Dedifferentiated amniotic fluid mesenchymal stem cell (primary cell): ENCODE data around the gene KLK2.
"Not testable (repeated sequence)": the region's sequence is repeated elsewhere in the genome, so short reads cannot be mapped to it uniquely, and the experiment has no call there.

Source experiments
- DNase-seq: peaks from one replicate; pipeline ENCODE4 v3.0.0-alpha.2; 2016; ENCODE audit errors: extremely low spot score

KLK2 gene

GRCh38 chr19:50894478-50895356 is 21.5 kb downstream of the KLK2 start:
- DNase-seq = no peak

- DNase-seq = not testable (repeated sequence)
Measured at GRCh38 chr19:50896089-50896590, 22.9 kb downstream of the KLK2 start.

GRCh38 chr19:50896591-50897190 is 23.5 kb downstream of the KLK2 start:
- DNase-seq = no peak

GRCh38 chr19:50897191-50897607 is 24.0 kb downstream of the KLK2 start:
- no peak for DNase-seq

GRCh38 chr19:50897612-50898011 is 24.4 kb downstream of the KLK2 start:
- DNase-seq = no peak

GRCh38 chr19:50898018-50898417 is 24.8 kb downstream of the KLK2 start:
- DNase-seq = no peak

- no peak for DNase-seq
Measured at GRCh38 chr19:50899569-50899968, 26.3 kb downstream of the KLK2 start.

GRCh38 chr19:50902640-50903039 is 29.4 kb downstream of the KLK2 start:
- no peak for DNase-seq

- no peak for DNase-seq
Measured at GRCh38 chr19:50906217-50906616, 33.0 kb downstream of the KLK2 start.

- DNase-seq = no peak
Measured at GRCh38 chr19:50908336-50908735, 35.1 kb downstream of the KLK2 start.

- DNase-seq = no peak
Measured at GRCh38 chr19:50909240-50910070, 36.2 kb downstream of the KLK2 start.

- no peak for DNase-seq
Measured at GRCh38 chr19:50910722-50911121, 37.5 kb downstream of the KLK2 start.

- DNase-seq = no peak
Measured at GRCh38 chr19:50911206-50912101, 38.2 kb downstream of the KLK2 start, which contains the start of gene KLK4. KLK4 (minus strand) TSS chr19:50911395; CDS start chr19:50910738, 657 bp downstream.

- no peak for DNase-seq
Measured at GRCh38 chr19:50912102-50912599, 38.9 kb downstream of the KLK2 start.

- no peak for DNase-seq
Measured at GRCh38 chr19:50912727-50913716, 39.8 kb downstream of the KLK2 start.

- DNase-seq = no peak
Measured at GRCh38 chr19:50916069-50916468, 42.8 kb downstream of the KLK2 start.

- no peak for DNase-seq
Measured at GRCh38 chr19:50921426-50922316, 48.4 kb downstream of the KLK2 start.

- peak; percentile 74 for DNase-seq
Measured at GRCh38 chr19:50922317-50922853, 49.1 kb downstream of the KLK2 start.
